ENCODE measurements around the gene TP53TG5. TPM values are rescaled to one million over a fixed set of nuclear protein-coding genes. Genes with fewer than 3 reads are reported as not detected.
A peak's percentile ranks its signal among the peaks of the same experiment; 100 is the strongest.

The TP53TG5 gene
- total RNA-seq, 1 experiment from 2014 or later, result not detected

DNA sequence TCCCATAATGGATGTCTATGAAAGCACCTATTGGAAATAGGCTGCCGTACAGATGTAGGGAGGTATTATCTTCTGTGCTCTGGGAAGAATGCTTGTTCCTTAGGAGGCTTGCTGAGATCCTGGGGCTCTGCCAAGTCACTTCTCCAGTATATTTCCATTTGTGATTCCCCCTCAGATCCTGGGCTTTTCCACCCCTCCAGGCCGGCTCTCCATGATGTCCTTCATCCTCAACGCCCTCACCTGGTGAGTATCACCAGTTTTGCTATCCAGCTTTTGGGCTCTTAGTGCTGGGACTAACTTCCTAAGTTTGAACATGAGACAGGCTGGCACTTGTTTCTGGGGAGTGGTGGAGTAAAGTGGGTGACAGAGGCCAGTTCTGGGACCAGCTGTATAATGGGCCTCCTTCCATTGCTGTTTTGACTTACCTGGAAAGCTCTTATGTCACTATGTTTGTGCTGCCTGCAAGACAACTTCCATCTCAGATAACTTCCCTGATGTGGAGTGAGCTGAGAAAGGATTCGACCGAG is 12.6 kb downstream of the TP53TG5 start:
- in situ Hi-C loops (cut with HindIII; ENCODE audit: low pct_unique_long_range_greater_than_20kb, low sequenced_read_pairs) (no loop called here), intact Hi-C loops (cut with micrococcal nuclease; ENCODE audit: unreplicated experiment) (no loop called here)
- ATAC-seq, result no peak
- ChIA-PET CTCF (interaction anchor here (0.9 kb wide), 1 partner anchor 71 kb away, joined by 3 read pairs; no protein-coding TSS in a partner anchor), POLR2A (no interaction called here)
- H3K36me3 ChIP-seq (ENCODE audit: control insufficient read depth, insufficient read depth, low read length), result no peaks in the 10 kb centered on the region; the same call in 1 of the 2 replicates
- TF ChIP-seq POLR2AphosphoS5 (IDR thresholded peaks at IDR 0.05; ENCODE audit: low read depth, low read length) (no peak), REST (IDR thresholded peaks at IDR 0.05; ENCODE audit: insufficient read depth in 1 of 2, low read depth in 2 of 2, low read length in 1 of 2) (no peak), SIN3A (IDR thresholded peaks at IDR 0.05; ENCODE audit: borderline replicate concordance, insufficient read depth, low read depth, low read length) (no peak), TCF7L2 (IDR thresholded peaks at IDR 0.05; ENCODE audit: low read depth, low read length) (no peak)
- TF ChIP-seq, protein P1, sequence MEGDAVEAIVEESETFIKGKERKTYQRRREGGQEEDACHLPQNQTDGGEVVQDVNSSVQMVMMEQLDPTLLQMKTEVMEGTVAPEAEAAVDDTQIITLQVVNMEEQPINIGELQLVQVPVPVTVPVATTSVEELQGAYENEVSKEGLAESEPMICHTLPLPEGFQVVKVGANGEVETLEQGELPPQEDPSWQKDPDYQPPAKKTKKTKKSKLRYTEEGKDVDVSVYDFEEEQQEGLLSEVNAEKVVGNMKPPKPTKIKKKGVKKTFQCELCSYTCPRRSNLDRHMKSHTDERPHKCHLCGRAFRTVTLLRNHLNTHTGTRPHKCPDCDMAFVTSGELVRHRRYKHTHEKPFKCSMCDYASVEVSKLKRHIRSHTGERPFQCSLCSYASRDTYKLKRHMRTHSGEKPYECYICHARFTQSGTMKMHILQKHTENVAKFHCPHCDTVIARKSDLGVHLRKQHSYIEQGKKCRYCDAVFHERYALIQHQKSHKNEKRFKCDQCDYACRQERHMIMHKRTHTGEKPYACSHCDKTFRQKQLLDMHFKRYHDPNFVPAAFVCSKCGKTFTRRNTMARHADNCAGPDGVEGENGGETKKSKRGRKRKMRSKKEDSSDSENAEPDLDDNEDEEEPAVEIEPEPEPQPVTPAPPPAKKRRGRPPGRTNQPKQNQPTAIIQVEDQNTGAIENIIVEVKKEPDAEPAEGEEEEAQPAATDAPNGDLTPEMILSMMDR (IDR thresholded peaks at IDR 0.05), result no peak
- H3K9me3 ChIP-seq (ENCODE audit: control insufficient read depth, insufficient read depth, low read depth, low read length), result no peaks in the 10 kb centered on the region
- no peak for DNase-seq (ENCODE audit: low read depth, low spot score)
- peaks cover 11% of the 10 kb centered on the region; the same call in 1 of the 2 replicates for H3K4me1 ChIP-seq (ENCODE audit: control insufficient read depth, insufficient read depth, low read length)
- H3K27me3 ChIP-seq (ENCODE audit: control insufficient read depth, insufficient read depth, low read length), result no peaks in the 10 kb centered on the region
- BruUV-seq (replicated peaks), result no TSS peak
- no peak overlapping the region for H3K4me3 ChIP-seq (ENCODE audit: low read depth in 2 of 2, low read length in 2 of 2)
- no peak overlapping the region for H3K27ac ChIP-seq (ENCODE audit: low read length)

DNA sequence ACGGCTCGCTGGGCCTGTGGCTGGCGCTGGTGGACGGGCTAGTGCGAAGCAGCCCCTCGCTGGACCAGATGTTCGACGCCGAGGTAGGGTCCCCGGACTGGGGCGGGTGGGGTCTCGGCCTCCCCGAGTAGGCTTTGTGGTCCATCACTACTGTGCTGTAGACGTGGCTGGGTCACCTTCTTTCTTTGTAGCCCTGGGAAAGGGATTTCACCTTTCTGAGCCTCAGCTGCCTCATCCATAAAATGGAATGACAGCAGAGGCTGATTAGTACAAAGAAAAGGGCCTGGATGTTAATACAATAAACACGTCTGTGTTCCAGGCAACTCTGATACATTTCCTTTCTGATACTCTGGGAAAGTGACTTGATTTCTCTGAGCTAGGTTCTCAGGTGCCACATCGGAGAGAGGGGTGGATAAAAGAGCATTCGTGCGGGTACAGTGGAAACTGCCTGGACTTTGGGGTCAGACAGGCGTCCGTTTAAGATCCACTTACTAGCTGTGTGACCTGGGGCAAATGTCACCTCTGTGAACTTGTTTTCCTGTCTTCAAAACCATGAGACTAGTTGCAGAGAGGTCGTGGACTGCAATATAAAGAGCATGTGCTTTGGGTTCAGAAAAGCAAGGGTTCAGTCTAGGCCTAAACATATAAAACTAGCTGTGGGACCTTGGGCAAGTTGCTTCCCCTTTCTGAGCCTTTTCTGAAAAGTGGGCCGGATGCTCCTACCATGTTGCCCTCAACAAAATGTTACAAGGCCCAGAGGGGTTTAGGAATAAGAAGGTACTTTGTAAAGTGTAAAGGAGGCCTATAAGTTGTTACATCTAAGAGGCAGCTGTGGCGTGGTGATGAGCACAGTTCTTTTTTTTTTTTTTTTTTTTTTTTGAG is 14.3 kb downstream of the TP53TG5 start:
- no peak for ATAC-seq
- H3K27ac ChIP-seq (ENCODE audit: low read length), result peak overlapping the region; percentile 93
- TSS peak; percentile 57 for BruUV-seq (replicated peaks)
- POLR2A ChIA-PET, result interaction anchor here (0.6 to 1.5 kb wide), 5 partner anchors 10 to 64 kb away, joined by 3 to 6 read pairs (median 4); no protein-coding TSS in a partner anchor
- intact Hi-C loops (cut with micrococcal nuclease; ENCODE audit: unreplicated experiment) (loop anchor here (2.0 kb wide), 1 partner anchor 73 kb away; no protein-coding TSS in a partner anchor), in situ Hi-C loops (cut with HindIII; ENCODE audit: low pct_unique_long_range_greater_than_20kb, low sequenced_read_pairs) (no loop called here)
- DNase-seq (ENCODE audit: low read depth, low spot score), result no peak
- H3K4me1 ChIP-seq (ENCODE audit: control insufficient read depth, insufficient read depth, low read length), result peaks cover 24% of the 10 kb centered on the region
- H3K36me3 ChIP-seq (ENCODE audit: control insufficient read depth, insufficient read depth, low read length), result no peaks in the 10 kb centered on the region; the same call in 1 of the 2 replicates
- no peaks in the 10 kb centered on the region for H3K9me3 ChIP-seq (ENCODE audit: control insufficient read depth, insufficient read depth, low read depth, low read length)
- TF ChIP-seq SIN3A (IDR thresholded peaks at IDR 0.05; ENCODE audit: borderline replicate concordance, insufficient read depth, low read depth, low read length), result no peak
- TF ChIP-seq REST (IDR thresholded peaks at IDR 0.05; ENCODE audit: insufficient read depth in 1 of 2, low read depth in 2 of 2, low read length in 1 of 2), result no peak
- TF ChIP-seq, protein P1 (IDR thresholded peaks at IDR 0.05), result no peak
- TF ChIP-seq POLR2AphosphoS5 (IDR thresholded peaks at IDR 0.05; ENCODE audit: low read depth, low read length), result no peak
- no peak for TF ChIP-seq TCF7L2 (IDR thresholded peaks at IDR 0.05; ENCODE audit: low read depth, low read length)
- H3K27me3 ChIP-seq (ENCODE audit: control insufficient read depth, insufficient read depth, low read length), result no peaks in the 10 kb centered on the region
- CTCF ChIA-PET, result interaction anchor here (0.8 to 1.5 kb wide), 4 partner anchors 10 to 407 kb away, joined by 3 to 15 read pairs (median 8); no protein-coding TSS in a partner anchor
- peak overlapping the region; percentile 80 to 83 for H3K4me3 ChIP-seq (ENCODE audit: low read depth in 2 of 2, low read length in 2 of 2)

Measured in Panc1 (cell line).